Smooth muscle cell (in vitro differentiated cells): ENCODE data around the gene S100A3. TPM values are rescaled to one million over a fixed set of nuclear protein-coding genes. Genes with fewer than 3 reads are reported as not detected.

ENCODE experiments used
- DNase-seq: peaks from one replicate; lab custom pipeline; 2025; ENCODE audit not compliant: unreplicated experiment; lab: John Stamatoyannopoulos, UW
- H2AFZ ChIP-seq: fragments of 200-600 bp; sonication (generic); 2 replicates; pipeline ENCODE4 v1.6.0; 2016; ENCODE audit warnings: antibody characterized with exemption, low read depth, mild to moderate bottlenecking
- H3F3A ChIP-seq: fragments of 200-600 bp; sonication (generic); 2 replicates; pipeline ENCODE4 v1.6.0; 2017; ENCODE audit warnings: antibody characterized with exemption, low read depth
- H3K27ac ChIP-seq: fragments of 200-600 bp; sonication (generic); 2 replicates; pipeline ENCODE4 v1.5.1; 2016; ENCODE audit warnings: low read depth, mild to moderate bottlenecking
- H3K27me3 ChIP-seq: fragments of 200-600 bp; sonication (generic); 2 replicates; pipeline ENCODE4 v1.6.1; 2016; ENCODE audit warnings: low read depth, mild to moderate bottlenecking
- H3K36me3 ChIP-seq: fragments of 200-600 bp; sonication (generic); 2 replicates; pipeline ENCODE4 v1.5.1; 2016; ENCODE audit warnings: low read depth
- H3K4me1 ChIP-seq: fragments of 200-600 bp; sonication (generic); 2 replicates; pipeline ENCODE4 v1.5.1; 2016; ENCODE audit warnings: low read depth
- H3K4me2 ChIP-seq: fragments of 200-600 bp; sonication (generic); 2 replicates; pipeline ENCODE4 v1.6.0; 2016; ENCODE audit warnings: mild to moderate bottlenecking
- H3K4me3 ChIP-seq: fragments of 200-600 bp; sonication (generic); 2 replicates; pipeline ENCODE4 v1.5.1; 2016; ENCODE audit warnings: mild to moderate bottlenecking
- H3K79me2 ChIP-seq: fragments of 200-600 bp; sonication (generic); 2 replicates; pipeline ENCODE4 v1.6.0; 2016; ENCODE audit warnings: low read depth, mild to moderate bottlenecking
- H3K9ac ChIP-seq: fragments of 200-600 bp; sonication (generic); 2 replicates; pipeline ENCODE4 v1.6.0; 2016; ENCODE audit warnings: low read depth
- H3K9me3 ChIP-seq: fragments of 200-600 bp; sonication (generic); replicated peaks from 2 replicates; pipeline ENCODE4 v1.5.1; 2016; ENCODE audit warnings: low read depth
- H4K20me1 ChIP-seq: fragments of 200-600 bp; sonication (generic); 2 replicates; pipeline ENCODE4 v1.6.0; 2016; ENCODE audit warnings: low read depth
- WGBS: methylation state at CpG from one replicate; pipeline ENCODE4 v1.1.7; 2016; ENCODE audit warnings: low lambda C conversion rate; 5-methylcytosine and 5-hydroxymethylcytosine counted together
- polyA plus RNA-seq: library from polyadenylated mRNA; unstranded; fragments of >200 nt; fragmentation: Nextera tagmentation; extraction: Ambion mirVana; gene quantifications from 2 replicates; pipeline ENCODE4 v1.2.1, GENCODE V29; 2016
- total RNA-seq: library from RNA; depleted of rRNA; stranded (reverse); fragments of >200 nt; gene quantifications from 2 replicates; pipeline ENCODE4 v1.2.3, GENCODE V29; 2014
- TF ChIP-seq, protein P1 (sequence below): fragments of 200-600 bp; sonication (generic); IDR thresholded peaks from 2 replicates; pipeline ENCODE4 v1.5.1; 2017; ENCODE audit warnings: borderline replicate concordance, mild to moderate bottlenecking, antibody characterized with exemption; ENCODE audit not compliant: insufficient read depth, poor library complexity, severe bottlenecking

S100A3 gene
- total and polyA plus RNA-seq, 2 experiments from 2014 or later: 13.9 to 19.8 TPM

DNA sequence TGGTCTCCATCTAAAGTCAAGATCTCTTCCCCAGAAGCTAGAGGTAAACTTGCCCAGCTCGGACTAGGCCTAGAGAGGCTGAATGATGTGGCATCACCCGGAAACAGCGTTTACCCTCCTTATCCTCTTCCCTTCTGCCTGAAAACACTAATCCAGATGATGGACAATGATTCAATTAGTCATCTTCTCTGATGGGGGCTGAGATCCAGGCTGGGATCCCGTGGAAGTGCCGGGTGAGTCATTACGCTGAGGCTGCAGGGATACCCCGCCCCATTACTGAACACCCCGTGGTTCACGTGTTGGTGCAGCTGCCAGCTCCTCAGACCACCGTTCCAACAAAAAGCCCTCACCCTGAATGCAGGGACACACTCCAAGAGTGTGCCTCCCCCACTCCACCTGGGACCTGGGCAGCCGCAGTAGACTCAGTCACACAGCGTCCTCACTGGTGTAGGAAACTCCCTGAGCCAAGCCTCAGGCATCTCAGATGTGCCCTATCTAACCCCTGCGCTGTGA lies 15.3 kb downstream of the S100A3 start:
- DNase-seq: peak; percentile 48
- Histone ChIP-seq H3K4me3 (peak overlapping the region; percentile 61), H3K36me3 (no peaks in the 10 kb centered on the region), H3F3A (peaks cover 16% of the 10 kb centered on the region), H3K9me3 (no peaks in the 10 kb centered on the region), H4K20me1 (peaks cover 6% of the 10 kb centered on the region), H3K9ac (peak overlapping the region; percentile 86), H3K4me1 (peaks cover 16% of the 10 kb centered on the region), H3K27me3 (no peaks in the 10 kb centered on the region), H3K4me2 (peak overlapping the region; percentile 88), H2AFZ (no peak overlapping the region), H3K27ac (peak overlapping the region; percentile 93), H3K79me2 (peaks cover 10% of the 10 kb centered on the region)
- 24% methylated on average over 13 of the region's 13 CpGs for WGBS
- TF ChIP-seq, protein P1, sequence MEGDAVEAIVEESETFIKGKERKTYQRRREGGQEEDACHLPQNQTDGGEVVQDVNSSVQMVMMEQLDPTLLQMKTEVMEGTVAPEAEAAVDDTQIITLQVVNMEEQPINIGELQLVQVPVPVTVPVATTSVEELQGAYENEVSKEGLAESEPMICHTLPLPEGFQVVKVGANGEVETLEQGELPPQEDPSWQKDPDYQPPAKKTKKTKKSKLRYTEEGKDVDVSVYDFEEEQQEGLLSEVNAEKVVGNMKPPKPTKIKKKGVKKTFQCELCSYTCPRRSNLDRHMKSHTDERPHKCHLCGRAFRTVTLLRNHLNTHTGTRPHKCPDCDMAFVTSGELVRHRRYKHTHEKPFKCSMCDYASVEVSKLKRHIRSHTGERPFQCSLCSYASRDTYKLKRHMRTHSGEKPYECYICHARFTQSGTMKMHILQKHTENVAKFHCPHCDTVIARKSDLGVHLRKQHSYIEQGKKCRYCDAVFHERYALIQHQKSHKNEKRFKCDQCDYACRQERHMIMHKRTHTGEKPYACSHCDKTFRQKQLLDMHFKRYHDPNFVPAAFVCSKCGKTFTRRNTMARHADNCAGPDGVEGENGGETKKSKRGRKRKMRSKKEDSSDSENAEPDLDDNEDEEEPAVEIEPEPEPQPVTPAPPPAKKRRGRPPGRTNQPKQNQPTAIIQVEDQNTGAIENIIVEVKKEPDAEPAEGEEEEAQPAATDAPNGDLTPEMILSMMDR: no peak

GRCh38 chr1:153532769-153533599 lies 16.1 kb downstream of the S100A3 start:
- peak overlapping the region; percentile 93 for H3K27ac ChIP-seq
- H3K27me3 ChIP-seq: no peaks in the 10 kb centered on the region
- H3F3A ChIP-seq: peaks cover 13% of the 10 kb centered on the region
- peaks cover 10% of the 10 kb centered on the region for H3K79me2 ChIP-seq
- peak; percentile 80 for DNase-seq
- H2AFZ ChIP-seq: peak overlapping the region; percentile 41
- peaks cover 10% of the 10 kb centered on the region for H3K4me1 ChIP-seq
- no peaks in the 10 kb centered on the region for H3K9me3 ChIP-seq
- H3K4me3 ChIP-seq: peak overlapping the region; percentile 61
- H3K9ac ChIP-seq: peak overlapping the region; percentile 86
- H4K20me1 ChIP-seq: peaks cover 6% of the 10 kb centered on the region
- 24% methylated on average over 34 of the region's 34 CpGs for WGBS
- TF ChIP-seq, protein P1: peak; percentile 94
- H3K36me3 ChIP-seq: no peaks in the 10 kb centered on the region
- peak overlapping the region; percentile 88 for H3K4me2 ChIP-seq

DNA sequence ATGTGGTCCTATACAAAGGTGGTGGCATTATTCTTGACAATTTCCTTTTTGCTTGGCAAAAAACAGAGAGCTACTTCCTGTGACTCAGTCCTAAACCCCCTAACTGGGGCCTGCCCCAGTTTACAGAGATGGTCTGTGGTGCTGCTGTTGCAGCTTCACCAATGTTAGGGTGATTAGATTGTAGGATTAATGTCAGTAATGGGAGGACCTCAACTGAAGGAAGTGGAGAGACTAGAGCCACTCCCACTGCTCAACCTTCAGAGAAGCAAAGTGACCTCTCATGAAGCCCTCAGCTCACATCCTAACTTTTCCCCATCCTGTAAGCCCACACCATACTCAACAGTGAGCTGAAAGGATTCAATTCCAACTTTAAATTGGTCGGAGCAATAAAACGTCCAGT lies 16.9 kb downstream of the S100A3 start:
- Histone ChIP-seq H3K4me1 (peaks cover 10% of the 10 kb centered on the region), H2AFZ (no peak overlapping the region), H4K20me1 (peaks cover 6% of the 10 kb centered on the region), H3K4me2 (no peak overlapping the region), H3K79me2 (peaks cover 10% of the 10 kb centered on the region), H3K36me3 (no peaks in the 10 kb centered on the region), H3K4me3 (no peak overlapping the region), H3K9ac (no peak overlapping the region), H3K27me3 (no peaks in the 10 kb centered on the region), H3F3A (peaks cover 13% of the 10 kb centered on the region), H3K9me3 (no peaks in the 10 kb centered on the region), H3K27ac (no peak overlapping the region)
- no peak for DNase-seq
- 94% methylated on average over 2 of the region's 2 CpGs for WGBS
- TF ChIP-seq, protein P1: no peak
